Hepatocyte (in vitro differentiated cells): Measurements from ENCODE around the gene ZFP91. TPM values are rescaled to one million over a fixed set of nuclear protein-coding genes. Genes with fewer than 3 reads are reported as not detected.

Experiments
- DNase-seq: peaks from one replicate; pipeline ENCODE4 v3.0.0-alpha.2; 2016; ENCODE audit warnings: low spot score
- H2AFZ ChIP-seq: fragments of 200-600 bp; sonication (generic); 2 replicates; pipeline ENCODE4 v1.6.0; 2016; ENCODE audit warnings: antibody characterized with exemption, mild to moderate bottlenecking
- H3K27ac ChIP-seq: fragments of 200-600 bp; sonication (generic); 2 replicates; pipeline ENCODE4 v1.5.1; 2016; ENCODE audit warnings: mild to moderate bottlenecking
- H3K27me3 ChIP-seq: fragments of 200-600 bp; sonication (generic); 2 replicates; pipeline ENCODE4 v1.6.1; 2016
- H3K36me3 ChIP-seq: fragments of 200-600 bp; sonication (generic); replicated peaks from 2 replicates; pipeline ENCODE4 v1.5.1; 2016; ENCODE audit warnings: low read depth; ENCODE audit not compliant: insufficient read depth
- H3K4me1 ChIP-seq: fragments of 200-600 bp; sonication (generic); 2 replicates; pipeline ENCODE4 v1.5.1; 2016; ENCODE audit warnings: mild to moderate bottlenecking, moderate library complexity; ENCODE audit not compliant: insufficient read depth
- H3K4me2 ChIP-seq: fragments of 200-600 bp; sonication (generic); 2 replicates; pipeline ENCODE4 v1.6.0; 2016
- H3K4me3 ChIP-seq: fragments of 200-600 bp; sonication (generic); 2 replicates; pipeline ENCODE4 v1.5.1; 2016; ENCODE audit warnings: mild to moderate bottlenecking
- H3K79me2 ChIP-seq: fragments of 200-600 bp; sonication (generic); 2 replicates; pipeline ENCODE4 v1.6.0; 2017; ENCODE audit warnings: mild to moderate bottlenecking
- H3K9me2 ChIP-seq: fragments of 200-600 bp; sonication (generic); replicated peaks from 2 replicates; pipeline ENCODE4 v1.6.0; 2017; ENCODE audit warnings: mild to moderate bottlenecking; ENCODE audit not compliant: insufficient read depth
- H3K9me3 ChIP-seq: fragments of 200-600 bp; sonication (generic); 2 replicates; pipeline ENCODE4 v1.5.1; 2016; ENCODE audit warnings: low read depth, mild to moderate bottlenecking
- H4K20me1 ChIP-seq: fragments of 200-600 bp; sonication (generic); 2 replicates; pipeline ENCODE4 v1.6.0; 2016; ENCODE audit warnings: mild to moderate bottlenecking; ENCODE audit not compliant: insufficient read depth, poor library complexity, severe bottlenecking
- CTCF ChIP-seq: fragments of 200-600 bp; sonication (generic); IDR thresholded peaks from 2 replicates; pipeline ENCODE4 v1.5.1; 2016; ENCODE audit warnings: antibody characterized with exemption, mild to moderate bottlenecking; ENCODE audit not compliant: poor library complexity
- EZH2 ChIP-seq: fragments of 200-600 bp; sonication (generic); IDR thresholded peaks from 2 replicates; pipeline ENCODE4 v1.6.1; 2016; ENCODE audit warnings: antibody characterized with exemption, mild to moderate bottlenecking, borderline replicate concordance
- EZH2phosphoT487 ChIP-seq: fragments of 200-600 bp; sonication (generic); IDR thresholded peaks from one replicate; pipeline ENCODE4 v1.6.1; 2018; ENCODE audit warnings: antibody characterized with exemption, mild to moderate bottlenecking, low read depth, moderate library complexity; ENCODE audit not compliant: unreplicated experiment, severe bottlenecking
- WGBS: methylation state at CpG from one replicate; pipeline ENCODE4 v1.1.6; 2016; ENCODE audit warnings: low lambda C conversion rate; ENCODE audit errors: missing lambda C conversion rate; 5-methylcytosine and 5-hydroxymethylcytosine counted together
- polyA plus RNA-seq: library from polyadenylated mRNA; unstranded; fragments of >200 nt; fragmentation: Nextera tagmentation; extraction: Ambion mirVana; gene quantifications from 2 replicates; pipeline ENCODE4 v1.2.1, GENCODE V29; 2016
- total RNA-seq: library from RNA; depleted of rRNA; stranded (reverse); fragments of >200 nt; gene quantifications from 2 replicates; pipeline ENCODE4 v1.2.3, GENCODE V29; 2014

The ZFP91 gene
- total and polyA plus RNA-seq, 2 experiments from 2014 or later, result 13.7 to 42.0 TPM

GRCh38 chr11:58616594-58616993 is 37.7 kb downstream of the ZFP91 start:
- Histone ChIP-seq H3K27me3 (no peaks in the 10 kb centered on the region), H3K36me3 (no peaks in the 10 kb centered on the region), H4K20me1 (no peaks in the 10 kb centered on the region), H3K27ac (no peak overlapping the region), H3K9me3 (no peaks in the 10 kb centered on the region), H3K9me2 (no peaks in the 10 kb centered on the region), H3K4me2 (no peak overlapping the region), H3K4me3 (no peak overlapping the region), H3K79me2 (peaks cover 6% of the 10 kb centered on the region), H3K4me1 (no peaks in the 10 kb centered on the region), H2AFZ (no peak overlapping the region)
- 67% methylated on average over 4 of the region's 4 CpGs for WGBS
- peak; percentile 23 for DNase-seq
- TF ChIP-seq EZH2phosphoT487, result no peak
- no peak for TF ChIP-seq EZH2
- TF ChIP-seq CTCF, result no peak

- Histone ChIP-seq H3K9me3 (no peaks in the 10 kb centered on the region), H3K27me3 (no peaks in the 10 kb centered on the region), H3K36me3 (peaks cover 4% of the 10 kb centered on the region), H3K79me2 (no peaks in the 10 kb centered on the region), H3K4me2 (no peak overlapping the region), H3K27ac (no peak overlapping the region), H2AFZ (no peak overlapping the region), H3K9me2 (no peaks in the 10 kb centered on the region), H4K20me1 (no peaks in the 10 kb centered on the region), H3K4me3 (no peak overlapping the region), H3K4me1 (no peaks in the 10 kb centered on the region)
- TF ChIP-seq CTCF (peak; percentile 12), EZH2phosphoT487 (no peak), EZH2 (no peak)
- WGBS, result 92% methylated on average over 4 of the region's 4 CpGs
- no peak for DNase-seq
Observed at GRCh38 chr11:58617976-58618557, 39.2 kb downstream of the ZFP91 start.

GRCh38 chr11:58621586-58622262 is 42.9 kb downstream of the ZFP91 start:
- Histone ChIP-seq H3K4me2 (no peak overlapping the region), H3K4me3 (no peak overlapping the region), H3K27ac (no peak overlapping the region), H3K9me3 (no peaks in the 10 kb centered on the region), H4K20me1 (no peaks in the 10 kb centered on the region), H3K4me1 (no peaks in the 10 kb centered on the region), H2AFZ (no peak overlapping the region), H3K79me2 (no peaks in the 10 kb centered on the region), H3K27me3 (no peaks in the 10 kb centered on the region), H3K9me2 (no peaks in the 10 kb centered on the region), H3K36me3 (peaks cover 4% of the 10 kb centered on the region)
- no peak for TF ChIP-seq CTCF
- no peak for TF ChIP-seq EZH2phosphoT487
- TF ChIP-seq EZH2, result no peak
- DNase-seq, result no peak
- 92% methylated on average over 4 of the region's 4 CpGs for WGBS
